HepG2 (cell line): ENCODE measurements around the gene FAM181A. TPM values are rescaled to one million over a fixed set of nuclear protein-coding genes. Genes with fewer than 3 reads are reported as not detected.

Source experiments
- ATAC-seq: fragments of 200-7000 bp; cut with Tn5 transposase; 3 replicates; pipeline ENCODE4 v1.9.1; 2020; ENCODE audit warnings: mild to moderate bottlenecking, moderate library complexity
- BruUV-seq: library from RNA; stranded (reverse); fragments of 400-500 nt; replicated peaks from 2 replicates; lab custom pipeline; 2021; lab: Mats Ljungman, UMichigan
- CTCF ChIA-PET: fragments of 300-600 bp; formaldehyde crosslinking; extraction: SDS; loops from one replicate; lab custom pipeline; 2021; ENCODE audit warnings: low total read pairs, inconsistent platforms, low intra/inter-chr PET ratio; lab: Yijun Ruan, JAX
- POLR2A ChIA-PET: fragments of 350-600 bp; sonication (Branson Sonifier 250); formaldehyde crosslinking; loops from one replicate; lab custom pipeline; 2020; ENCODE audit warnings: antibody characterized with exemption, inconsistent platforms; lab: Yijun Ruan, JAX
- DNase-seq: peaks from one replicate; pipeline ENCODE4 v3.0.0-alpha.2; 2015; ENCODE audit warnings: low spot score
- FAIRE-seq: peaks from 3 replicates; lab custom pipeline; 2011; peaks lifted over from hg19 to GRCh38; lab: Jason Lieb, UNC
- H2AFZ ChIP-seq: one replicate; pipeline ENCODE4 v1.6.1; 2011; ENCODE audit warnings: low read length, inconsistent platforms
- H3K27ac ChIP-seq: fragments of 300-600 bp; 3 replicates; pipeline ENCODE4 v1.8.0; 2011; ENCODE audit warnings: mixed run types, mild to moderate bottlenecking, mixed read lengths, low read length, inconsistent platforms; ENCODE audit not compliant: insufficient read depth; ENCODE audit errors: extremely low read length
- H3K27me3 ChIP-seq, 2 experiments: fragments of 200-600 bp in 1 of 2; 2 replicates in 1 of 2; 3 replicates in 1 of 2; pipeline versions ENCODE4 v1.6.0 to v1.8.0; 2011; ENCODE audit warnings: low read length in 2 of 2, mild to moderate bottlenecking in 2 of 2, moderate library complexity in 2 of 2, inconsistent platforms in 1 of 2; ENCODE audit not compliant: insufficient read depth in 2 of 2, control insufficient read depth in 1 of 2
- H3K36me3 ChIP-seq, 2 experiments: fragments of 200-600 bp in 1 of 2; replicated peaks in 1 of 2; 2 replicates in 1 of 2; 3 replicates in 1 of 2; pipeline versions ENCODE4 v1.5.1 to v1.8.0; 2011; ENCODE audit warnings: low read length in 2 of 2, inconsistent platforms in 1 of 2; ENCODE audit not compliant: insufficient read depth in 2 of 2, control insufficient read depth in 1 of 2
- H3K4me1 ChIP-seq: 2 replicates; pipeline ENCODE4 v1.5.1; 2012; ENCODE audit warnings: low read length, inconsistent platforms; ENCODE audit not compliant: insufficient read depth
- H3K4me2 ChIP-seq: 2 replicates; pipeline ENCODE4 v1.6.0; 2011; ENCODE audit warnings: low read depth, low read length, inconsistent platforms
- H3K4me3 ChIP-seq, 3 experiments: fragments of 200-600 bp in 1 of 3; sonication (generic), shearing (Covaris generic) in 1 of 3; replicated peaks in 1 of 3; 2 replicates each; pipeline ENCODE4 v1.5.1; 2011 to 2016; ENCODE audit warnings: low read length in 3 of 3, inconsistent platforms in 2 of 3, low read depth in 2 of 3, mild to moderate bottlenecking in 2 of 3, control low read depth in 1 of 3, mixed read lengths in 1 of 3; ENCODE audit not compliant: insufficient read depth in 1 of 3
- H3K79me2 ChIP-seq: one replicate; pipeline ENCODE4 v1.6.1; 2011; ENCODE audit warnings: low read length, inconsistent platforms; ENCODE audit not compliant: insufficient read depth
- H3K9ac ChIP-seq: 2 replicates; pipeline ENCODE4 v1.6.0; 2011; ENCODE audit warnings: mild to moderate bottlenecking, low read depth, low read length, inconsistent platforms; ENCODE audit not compliant: insufficient read depth
- H3K9me3 ChIP-seq: 2 replicates; pipeline ENCODE4 v1.5.1; 2012; ENCODE audit warnings: mild to moderate bottlenecking, low read length
- H4K20me1 ChIP-seq: 2 replicates; pipeline ENCODE4 v1.6.0; 2011; ENCODE audit warnings: inconsistent platforms, mild to moderate bottlenecking, low read length, moderate library complexity; ENCODE audit not compliant: insufficient read depth
- ARID2 ChIP-seq: sonication (generic); formaldehyde crosslinking; IDR thresholded peaks from 2 replicates; pipeline ENCODE4 v1.8.1; 2022; ENCODE audit warnings: mild to moderate bottlenecking, missing genetic modification reagents, borderline replicate concordance
- ATF7-NPFF ChIP-seq: sonication (generic); formaldehyde crosslinking; IDR thresholded peaks from 2 replicates; pipeline ENCODE4 v1.8.1; 2023; ENCODE audit warnings: mild to moderate bottlenecking, low read depth, missing genetic modification reagents, moderate library complexity
- FOXA3 ChIP-seq: IDR thresholded peaks from 2 replicates; pipeline ENCODE4 v1.6.1; 2016; ENCODE audit warnings: missing genetic modification reagents, missing compliant biosample characterization
- HES4 ChIP-seq: sonication (generic); formaldehyde crosslinking; IDR thresholded peaks from 2 replicates; pipeline ENCODE4 v1.9.0; 2021; ENCODE audit warnings: mild to moderate bottlenecking, missing genetic modification reagents, borderline replicate concordance
- KAT7 ChIP-seq: IDR thresholded peaks from 2 replicates; pipeline ENCODE4 v1.6.1; 2018; ENCODE audit warnings: borderline replicate concordance, missing compliant biosample characterization
- RCOR2 ChIP-seq: IDR thresholded peaks from 2 replicates; pipeline ENCODE4 v1.6.1; 2016; ENCODE audit warnings: missing biosample characterization, missing genetic modification reagents
- SAP130 ChIP-seq: IDR thresholded peaks from 2 replicates; pipeline ENCODE4 v1.6.1; 2016; ENCODE audit warnings: low read depth
- WGBS: methylation state at CpG from one replicate; pipeline ENCODE4 v1.1.6; 2017; ENCODE audit warnings: low lambda C conversion rate; 5-methylcytosine and 5-hydroxymethylcytosine counted together
- in situ Hi-C: cut with HindIII; loops from 2 replicates; pipeline ENCODE4 v1.10.0; 2017; ENCODE audit warnings: low pct_unique_long_range_greater_than_20kb; ENCODE audit not compliant: extremely low pct_ligation_motif_present
- intact Hi-C: fragments of 100-400 bp; cut with micrococcal nuclease; formaldehyde crosslinking; loops from one replicate; pipeline ENCODE4 v1.10.0; 2022; ENCODE audit not compliant: unreplicated experiment
- polyA plus RNA-seq, 8 experiments: library from polyadenylated mRNA; depleted of rRNA in 3 of 8; stranded (reverse) in 7 of 8; unstranded in 1 of 8; fragments of >200 nt; fragmentation: Illumina TruSeq in 4 of 8; extraction: Trizol in 4 of 8; gene quantifications; 2 replicates each; pipeline versions ENCODE4 v1.2.1 to v1.2.3, GENCODE V29; 2011 to 2016; ENCODE audit warnings: low read depth in 4 of 8, missing spikeins in 1 of 8, mixed read lengths in 1 of 8; ENCODE audit not compliant: insufficient read depth in 1 of 8
- total RNA-seq, 5 experiments: library from RNA; depleted of rRNA; stranded (reverse); fragments of >200 nt; fragmentation: Illumina TruSeq; extraction: Trizol; gene quantifications; 2 replicates each; pipeline ENCODE4 v1.2.3, GENCODE V29; 2016; ENCODE audit warnings: low read depth in 1 of 5
- TF ChIP-seq, protein P1 (sequence below): sonication (generic); formaldehyde crosslinking; IDR thresholded peaks from 2 replicates; pipeline ENCODE4 v1.8.0; 2022; ENCODE audit warnings: mild to moderate bottlenecking, missing genetic modification reagents, moderate library complexity

Gene FAM181A
- total and polyA plus RNA-seq, 2 of the 13 experiments (the other 11 are each of a cell fraction or from before 2014, with no cell fraction given): 1.1 to 1.5 TPM

DNA sequence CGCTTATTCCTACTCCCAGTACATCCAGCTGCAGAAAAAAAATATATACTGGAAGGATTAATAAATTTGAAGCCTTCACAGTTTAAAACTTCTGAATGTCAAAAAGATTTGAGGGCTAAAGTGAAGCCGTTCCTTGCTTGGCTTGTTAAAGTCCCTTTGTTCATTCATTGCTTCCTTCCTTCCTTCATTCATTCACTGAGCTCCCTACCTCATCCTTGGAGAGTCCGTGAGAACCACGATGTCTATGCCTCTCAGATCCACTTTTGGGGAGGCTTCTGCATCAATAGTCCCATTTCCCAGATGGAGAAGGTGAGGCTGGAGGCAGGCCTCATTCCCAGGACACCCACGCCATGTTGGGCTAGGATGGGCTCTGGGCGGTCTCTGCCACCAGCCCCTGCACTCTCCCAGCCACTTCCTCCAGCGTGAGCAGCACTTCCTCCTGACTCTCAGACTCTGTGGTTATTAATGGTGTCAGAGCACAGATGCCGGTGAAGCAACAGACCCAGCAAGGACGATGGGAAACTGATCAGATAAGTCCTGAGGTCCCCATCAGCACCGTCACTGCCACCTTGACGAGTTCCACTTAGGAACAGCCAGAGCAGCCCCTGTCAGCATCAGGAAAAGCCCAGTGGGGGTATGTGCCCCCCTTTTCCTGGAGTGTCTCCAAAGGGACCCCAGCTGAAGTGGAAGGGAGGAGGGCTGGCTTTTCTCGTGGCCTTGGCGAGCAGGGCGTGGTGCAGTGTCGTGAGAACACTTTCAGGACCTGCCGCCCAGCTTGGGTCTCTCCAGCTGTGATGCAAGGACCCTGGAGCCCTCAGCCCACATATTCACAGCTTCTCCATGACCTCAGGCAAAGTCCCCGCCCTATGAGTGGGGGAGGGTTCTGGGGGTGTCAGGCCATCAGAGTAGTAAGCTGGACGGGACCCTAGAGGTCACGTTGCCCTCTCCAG is 28.0 kb downstream of the FAM181A start (continued):
- no peak for TF ChIP-seq KAT7 (CRISPR knock-in tag)
- 0 out of 2 replicates have a peak, but pooled peaks have one; percentile 41 for TF ChIP-seq RCOR2 (CRISPR knock-in tag)

DNA sequence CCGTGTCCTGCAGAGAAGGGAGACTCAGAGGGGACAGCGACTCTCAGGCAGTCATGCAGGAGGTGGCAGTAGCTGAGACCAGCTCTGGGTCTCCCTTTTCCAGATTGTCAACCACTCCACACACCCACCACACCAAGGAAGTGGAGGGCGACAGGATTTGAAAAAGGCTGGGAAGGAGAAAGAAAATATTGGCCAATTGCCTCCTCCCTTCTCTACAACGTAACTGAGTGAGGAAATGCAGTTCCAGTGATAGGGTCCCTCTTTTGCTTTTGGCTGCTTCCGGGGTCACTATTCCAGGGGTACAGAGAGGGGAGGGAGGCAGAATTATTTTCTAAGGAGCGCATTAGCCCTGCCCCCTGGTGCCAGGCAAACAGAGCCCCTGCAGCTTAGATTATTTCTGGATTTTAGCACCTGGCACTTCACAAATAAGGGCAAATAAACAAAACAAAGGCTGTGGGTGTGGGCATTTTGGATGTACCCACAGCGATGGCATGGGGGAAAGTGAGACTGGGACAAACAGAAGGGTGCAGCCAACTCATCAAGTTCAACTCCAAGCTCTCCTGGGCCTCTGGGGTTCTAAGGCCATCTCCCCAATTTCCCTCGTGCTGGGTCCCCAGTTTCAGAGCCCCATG is 28.8 kb downstream of the FAM181A start:
- in situ Hi-C loops: no loop called here
- H3K4me1 ChIP-seq: peaks cover 88% of the 10 kb centered on the region
- CTCF ChIA-PET: no interaction called here
- ATAC-seq (no peak), FAIRE-seq (no peak), DNase-seq (no peak)
- no peaks in the 10 kb centered on the region for H3K9me3 ChIP-seq
- H3K79me2 ChIP-seq: no peaks in the 10 kb centered on the region
- H3K36me3 ChIP-seq: no peaks in the 10 kb centered on the region
- WGBS: 11% methylated on average over 8 of the region's 8 CpGs
- H3K27ac ChIP-seq: no peak overlapping the region
- BruUV-seq: no TSS peak
- no peaks in the 10 kb centered on the region for H3K27me3 ChIP-seq
- TF ChIP-seq ARID2: 0 out of 2 replicates have a peak, but pooled peaks have one; percentile 53
- TF ChIP-seq FOXA3 (CRISPR knock-in tag): no peak
- TF ChIP-seq, protein P1, sequence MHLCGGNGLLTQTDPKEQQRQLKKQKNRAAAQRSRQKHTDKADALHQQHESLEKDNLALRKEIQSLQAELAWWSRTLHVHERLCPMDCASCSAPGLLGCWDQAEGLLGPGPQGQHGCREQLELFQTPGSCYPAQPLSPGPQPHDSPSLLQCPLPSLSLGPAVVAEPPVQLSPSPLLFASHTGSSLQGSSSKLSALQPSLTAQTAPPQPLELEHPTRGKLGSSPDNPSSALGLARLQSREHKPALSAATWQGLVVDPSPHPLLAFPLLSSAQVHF (CRISPR knock-in tag): no peak
- TF ChIP-seq SAP130 (CRISPR knock-in tag): peak; percentile 4; the same call in 1 of the 2 replicates
- TF ChIP-seq ATF7-NPFF: 0 out of 2 replicates have a peak, but pooled peaks have one; percentile 33
- no peak for TF ChIP-seq HES4
- H3K4me2 ChIP-seq: peak overlapping the region; percentile 81
- peak overlapping the region; percentile 33 to 63 (median 43) for H3K4me3 ChIP-seq
- H2AFZ ChIP-seq: no peak overlapping the region
- H4K20me1 ChIP-seq: no peaks in the 10 kb centered on the region
- POLR2A ChIA-PET: interaction anchor here (0.9 to 2.4 kb wide), 6 partner anchors 10 to 48 kb away, joined by 3 to 11 read pairs (median 4); no protein-coding TSS in a partner anchor
- peak overlapping the region; percentile 55 for H3K9ac ChIP-seq
- intact Hi-C loops: loop anchor here (10.0 kb wide), 1 partner anchor 179 kb away; no protein-coding TSS in a partner anchor
